Measurements from ENCODE around the gene PLEKHG5. TPM values are rescaled to one million over a fixed set of nuclear protein-coding genes. Genes with fewer than 3 reads are reported as not detected.

The PLEKHG5 gene
- total and polyA plus RNA-seq, 4 donors = 0.28 to 1.9 (median 1.1) TPM

GRCh38 chr1:6511056-6511455 is 19.6 kb upstream of the PLEKHG5 start:
- no peaks in the 10 kb centered on the region for H3K27me3 ChIP-seq (ENCODE audit: control insufficient read depth in 4 of 4, insufficient read depth in 4 of 4, low read length in 3 of 4)
- H3K9ac ChIP-seq (ENCODE audit: low read depth in 1 of 2, low read length in 2 of 2) = no peak overlapping the region
- no peak for TF ChIP-seq TAF1 (conservative IDR thresholded peaks at IDR 0.05)
- no peak for TF ChIP-seq FOXA1 (IDR thresholded peaks at IDR 0.05)
- no peak for TF ChIP-seq RAD21 (IDR thresholded peaks at IDR 0.05)
- TF ChIP-seq HNF4A (conservative IDR thresholded peaks at IDR 0.05) = no peak
- no peak for TF ChIP-seq MAX (IDR thresholded peaks at IDR 0.05)
- no peak for TF ChIP-seq ATF3 (IDR thresholded peaks at IDR 0.05)
- TF ChIP-seq EGR1 (IDR thresholded peaks at IDR 0.05; ENCODE audit: low read depth in 2 of 2) = no peak
- no peak for TF ChIP-seq NR2F2 (IDR thresholded peaks at IDR 0.05)
- no peak for TF ChIP-seq ZBTB33 (IDR thresholded peaks at IDR 0.05)
- TF ChIP-seq REST (IDR thresholded peaks at IDR 0.05) = no peak
- no peak for TF ChIP-seq GABPA (IDR thresholded peaks at IDR 0.05 in 1 of 2, conservative IDR thresholded peaks at IDR 0.05 in 1 of 2)
- no peak for TF ChIP-seq SP1 (IDR thresholded peaks at IDR 0.05)
- no peak for TF ChIP-seq RXRA (IDR thresholded peaks at IDR 0.05)
- TF ChIP-seq FOXA2 (IDR thresholded peaks at IDR 0.05) = no peak
- no peak for TF ChIP-seq JUND (IDR thresholded peaks at IDR 0.05)
- no peak for TF ChIP-seq CTCF (IDR thresholded peaks at IDR 0.05; ENCODE audit: low read depth, low read length, missing input control)
- TF ChIP-seq HNF4G (IDR thresholded peaks at IDR 0.05) = no peak
- TF ChIP-seq YY1 (IDR thresholded peaks at IDR 0.05) = no peak
- H3K4me1 ChIP-seq (ENCODE audit: control insufficient read depth in 4 of 4, insufficient read depth in 4 of 4, low read length in 3 of 4) = no peaks in the 10 kb centered on the region
- H3K36me3 ChIP-seq (ENCODE audit: control insufficient read depth in 4 of 4, insufficient read depth in 3 of 4, low read depth in 1 of 4, low read length in 3 of 4) = no peaks in the 10 kb centered on the region
- no peak overlapping the region for H3K27ac ChIP-seq (ENCODE audit: low read depth in 1 of 2, low read length in 2 of 2)
- 91% methylated on average over 6 of the region's 6 CpGs for WGBS
- no peak overlapping the region for H3K4me3 ChIP-seq (ENCODE audit: low read depth in 1 of 3, low read length in 3 of 3)
- H3K9me3 ChIP-seq (ENCODE audit: control insufficient read depth in 4 of 4, low read length in 3 of 4) = no peaks in the 10 kb centered on the region
- no peak for DNase-seq (ENCODE audit: low spot score)
